Measurements from ENCODE around the gene RABEP2.

DNA sequence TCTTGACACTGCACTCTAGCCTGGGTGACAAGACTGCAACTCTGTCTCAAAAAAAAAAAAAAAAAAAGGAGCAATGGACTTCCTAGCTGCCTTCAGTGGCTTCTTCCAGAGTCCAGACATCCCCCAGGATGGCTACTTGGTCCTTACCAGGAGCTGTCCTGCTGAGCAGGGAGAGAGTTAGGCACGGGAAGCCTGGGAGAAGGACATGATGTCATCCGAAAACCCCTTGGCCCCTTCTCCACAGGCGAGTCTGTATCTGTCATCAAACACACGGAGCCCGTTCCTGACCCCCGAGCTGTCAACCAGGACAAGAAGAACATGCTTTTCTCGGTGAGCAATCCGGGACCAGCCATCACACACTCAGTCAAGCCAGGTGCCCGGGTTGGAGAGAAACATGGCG, 38.1 kb downstream of the RABEP2 start:
- TF ChIP-seq CTCF (conservative IDR thresholded peaks at IDR 0.05; ENCODE audit: low read length) (no peak), EZH2phosphoT487 (IDR thresholded peaks at IDR 0.05; ENCODE audit: borderline replicate concordance, low read depth, low read length) (no peak)

Data from OCI-LY7 (cell line).